GM19023 (cell line): ENCODE data around the gene HSDL1.
A peak's percentile ranks its signal among the peaks of the same experiment; 100 is the strongest.
"Not testable (repeated sequence)": the region's sequence is repeated elsewhere in the genome, so short reads cannot be mapped to it uniquely, and the experiment has no call there.

Source experiments
- ATAC-seq: cut with Tn5 transposase; IDR thresholded peaks from one replicate; pipeline ENCODE4 v1.9.1; 2021; ENCODE audit warnings: mild to moderate bottlenecking, moderate library complexity; ENCODE audit not compliant: unreplicated experiment

HSDL1 gene

GRCh38 chr16:84139628-84140258 lies 5.2 kb downstream of the HSDL1 start:
- no peak for ATAC-seq

GRCh38 chr16:84138824-84139627 lies 6.0 kb downstream of the HSDL1 start:
- peak; percentile 90 for ATAC-seq

DNA sequence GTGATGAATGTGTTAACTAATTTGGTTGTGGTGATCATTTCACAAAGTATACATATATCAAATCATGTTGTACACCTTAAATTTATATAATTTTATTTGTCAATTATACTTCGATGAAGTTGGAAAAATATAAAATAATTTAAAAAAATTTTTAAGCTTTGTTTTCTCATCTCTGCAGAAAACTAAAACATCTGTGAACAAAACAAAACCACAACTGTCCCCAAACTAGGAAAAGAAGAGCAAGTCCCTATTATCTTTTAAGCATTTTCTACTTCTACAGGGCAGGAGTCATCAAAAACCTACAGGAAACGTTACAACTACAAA lies 6.5 kb downstream of the HSDL1 start:
- ATAC-seq, result no peak

GRCh38 chr16:84137769-84138357 lies 7.1 kb downstream of the HSDL1 start:
- ATAC-seq, result no peak

DNA sequence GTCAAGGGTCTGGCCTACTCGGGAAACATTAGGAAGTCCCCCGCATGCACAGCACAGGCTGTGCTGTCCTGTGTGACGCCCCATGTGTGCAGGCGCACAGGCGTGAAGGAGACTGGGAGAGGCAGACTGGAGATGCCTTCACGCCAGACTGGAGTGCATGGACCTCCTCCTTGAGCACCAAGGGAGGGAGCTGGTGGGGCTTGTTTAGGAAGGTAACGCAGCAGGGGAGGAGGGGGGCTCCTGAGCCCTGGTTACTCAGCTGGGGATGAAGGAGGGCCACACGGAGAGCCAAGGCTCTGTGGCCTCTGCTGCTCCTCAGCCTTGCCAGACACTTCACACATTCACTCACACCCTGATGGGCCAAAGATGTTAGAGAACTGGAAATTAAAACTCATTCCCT lies 7.7 kb downstream of the HSDL1 start:
- ATAC-seq, result no peak

DNA sequence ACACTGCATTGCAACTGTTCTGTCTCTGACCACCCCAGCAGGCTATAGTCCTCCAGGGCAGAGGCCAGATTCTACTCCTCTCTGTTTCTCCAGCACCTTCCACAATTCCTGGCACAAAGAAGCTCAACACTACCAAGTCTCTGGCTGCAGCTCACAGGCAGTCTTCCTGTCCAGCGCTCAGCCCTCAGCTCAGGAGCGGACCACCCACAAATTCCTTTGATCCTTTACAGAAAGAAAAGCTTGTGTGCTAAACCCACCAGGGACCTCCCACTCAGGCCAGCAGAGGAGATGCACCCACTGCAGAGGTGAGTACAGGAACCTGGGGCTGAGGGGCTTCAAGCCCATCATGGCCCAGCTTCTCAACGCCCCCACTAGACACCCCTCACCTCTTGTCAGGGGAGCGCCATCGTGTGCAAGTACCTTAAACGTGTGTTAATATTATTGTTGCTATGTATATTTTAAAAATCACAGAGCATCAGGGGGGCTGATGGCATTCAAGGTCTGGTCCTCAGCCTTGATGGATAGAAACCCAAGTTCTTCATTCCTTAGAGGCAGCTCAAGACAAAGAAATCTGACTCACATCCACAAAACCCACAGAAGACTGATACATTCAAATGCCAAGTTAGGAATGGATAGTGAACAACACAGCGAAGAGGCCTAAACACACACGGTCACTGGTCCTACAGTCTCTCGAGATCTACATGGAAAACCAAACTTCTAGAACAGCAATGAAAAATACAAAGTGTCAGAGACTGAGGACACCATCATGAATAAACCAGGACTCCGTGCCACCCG lies 8.4 kb downstream of the HSDL1 start:
- no peak for ATAC-seq

GRCh38 chr16:84132527-84133285 lies 12.3 kb downstream of the HSDL1 start:
- ATAC-seq, result no peak

- no peak for ATAC-seq
Observed at GRCh38 chr16:84131117-84131516, 13.9 kb downstream of the HSDL1 start.

DNA sequence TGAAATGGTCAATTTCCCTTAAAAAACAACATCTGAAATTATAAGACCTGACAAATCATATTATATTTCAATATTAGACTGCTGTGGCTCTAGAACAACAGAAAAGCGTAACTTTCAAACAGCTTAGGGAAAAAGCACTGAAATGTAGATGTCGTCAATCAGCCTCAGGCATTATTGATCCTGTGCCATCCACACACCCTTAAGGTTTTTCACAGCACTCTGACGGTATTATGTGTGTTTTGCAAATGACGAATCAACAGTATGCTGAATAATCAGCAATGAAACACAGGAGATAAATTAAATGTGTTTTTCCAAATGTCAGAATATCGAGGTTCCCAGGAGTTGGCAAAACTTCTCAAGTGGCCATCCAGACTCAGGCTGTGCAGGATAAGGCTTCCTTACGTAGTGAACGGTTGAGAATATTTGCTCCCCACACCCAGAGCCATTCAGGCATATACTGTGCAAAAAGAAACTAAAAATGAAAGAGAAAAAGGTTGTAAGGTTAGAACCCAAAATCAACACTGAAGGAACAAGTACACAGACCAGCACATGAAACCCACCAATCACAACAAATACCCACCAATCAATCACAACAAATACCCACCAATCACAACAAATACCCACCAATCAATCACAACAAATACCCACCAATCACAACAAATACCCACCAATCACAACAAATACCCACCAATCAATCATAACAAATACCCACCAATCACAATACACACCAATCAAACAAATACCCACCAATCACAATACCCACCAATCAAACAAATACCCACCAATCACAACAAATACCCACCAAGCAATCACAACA lies 20.5 kb downstream of the HSDL1 start:
- ATAC-seq, result no peak

DNA sequence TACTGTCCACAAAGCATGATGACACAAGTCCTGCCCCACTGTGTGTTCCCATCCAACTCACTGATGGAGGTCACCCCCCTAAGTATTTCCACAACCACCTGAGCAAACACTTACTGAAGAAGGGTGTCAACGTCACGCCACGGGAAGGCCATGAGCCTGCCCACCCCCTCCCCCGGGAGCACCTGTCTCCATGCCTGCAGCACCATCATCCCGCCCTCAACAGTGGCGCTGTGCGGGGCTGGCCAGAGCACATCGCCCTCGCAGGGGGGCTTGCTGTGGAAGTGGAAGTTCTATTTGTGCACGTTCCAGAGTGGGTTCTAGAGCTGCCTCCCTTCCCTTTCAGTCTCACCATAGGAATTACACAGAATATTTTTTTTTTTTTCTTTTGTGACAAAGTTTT lies 24.0 kb downstream of the HSDL1 start:
- ATAC-seq, result no peak

- no peak for ATAC-seq
Observed at GRCh38 chr16:84120023-84120422, 25.0 kb downstream of the HSDL1 start.

GRCh38 chr16:84119368-84119767 lies 25.6 kb downstream of the HSDL1 start:
- ATAC-seq, result no peak

GRCh38 chr16:84118315-84118714 lies 26.7 kb downstream of the HSDL1 start:
- not testable (repeated sequence) for ATAC-seq

GRCh38 chr16:84117494-84117843 lies 27.5 kb downstream of the HSDL1 start:
- no peak for ATAC-seq

DNA sequence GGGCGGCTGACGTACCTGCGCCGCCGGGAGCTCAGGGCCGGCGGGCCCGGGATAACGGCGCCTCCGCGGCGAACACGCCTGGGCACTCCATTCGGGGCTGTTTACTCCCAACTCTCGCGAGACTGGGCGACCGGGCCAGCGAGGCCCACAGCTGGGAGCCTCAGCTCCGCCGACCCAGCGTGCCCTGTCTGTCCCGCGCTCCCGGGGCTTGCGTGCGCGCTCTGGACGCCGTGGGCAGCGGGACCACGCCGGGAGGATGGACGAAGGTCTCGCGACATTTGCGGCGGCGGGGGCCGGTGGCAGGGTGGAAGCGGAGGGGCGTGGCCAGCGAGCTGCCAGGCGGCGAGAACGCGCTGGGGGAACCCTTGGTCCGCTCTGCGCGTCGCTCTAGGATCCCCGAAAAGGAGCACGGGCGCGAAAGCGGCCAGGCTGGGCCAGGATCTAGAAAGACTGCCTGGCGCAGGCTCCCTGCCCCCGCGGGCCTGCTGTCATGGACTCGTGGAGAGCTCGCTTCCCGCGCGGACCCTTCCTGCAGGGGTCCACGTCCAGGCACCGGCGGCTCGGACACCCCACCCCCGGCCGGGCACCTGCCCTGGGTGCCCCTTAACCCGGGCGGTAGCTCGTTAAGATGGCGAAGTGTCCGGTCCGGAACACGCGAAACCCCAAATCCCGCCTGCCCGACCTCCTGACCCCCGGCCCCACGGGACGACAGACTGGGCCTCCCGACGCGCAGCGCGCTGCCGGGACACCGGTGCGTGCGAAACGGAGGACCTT lies 28.1 kb downstream of the HSDL1 start, which contains the start of gene MBTPS1:
Gene MBTPS1 (minus strand): TSS at position 223 of the 774 bp plus-strand sequence. CDS start 15,159 bp downstream, outside the sequence.
- ATAC-seq, result peak; percentile 93

GRCh38 chr16:84115919-84116719 lies 28.9 kb downstream of the HSDL1 start:
- ATAC-seq, result peak; percentile 33

DNA sequence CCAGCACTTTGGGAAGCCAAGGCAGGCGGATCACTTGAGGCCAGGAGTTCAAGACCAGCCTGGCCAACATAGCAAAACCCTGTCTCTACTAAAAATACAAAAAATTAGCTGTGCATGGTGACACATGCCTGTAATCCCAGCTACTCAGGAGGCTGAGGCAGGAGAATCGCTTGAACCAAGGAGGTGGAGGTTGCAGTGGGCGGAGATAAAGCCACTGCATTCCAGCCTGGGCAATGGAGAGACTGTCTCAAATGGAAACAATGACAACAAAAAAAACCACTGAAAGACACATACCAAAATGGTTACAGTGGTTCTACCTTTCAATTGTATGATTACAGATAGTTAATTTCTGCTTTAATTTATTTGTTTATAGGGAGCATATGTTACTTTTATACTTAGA lies 33.0 kb downstream of the HSDL1 start:
- not testable (repeated sequence) for ATAC-seq

DNA sequence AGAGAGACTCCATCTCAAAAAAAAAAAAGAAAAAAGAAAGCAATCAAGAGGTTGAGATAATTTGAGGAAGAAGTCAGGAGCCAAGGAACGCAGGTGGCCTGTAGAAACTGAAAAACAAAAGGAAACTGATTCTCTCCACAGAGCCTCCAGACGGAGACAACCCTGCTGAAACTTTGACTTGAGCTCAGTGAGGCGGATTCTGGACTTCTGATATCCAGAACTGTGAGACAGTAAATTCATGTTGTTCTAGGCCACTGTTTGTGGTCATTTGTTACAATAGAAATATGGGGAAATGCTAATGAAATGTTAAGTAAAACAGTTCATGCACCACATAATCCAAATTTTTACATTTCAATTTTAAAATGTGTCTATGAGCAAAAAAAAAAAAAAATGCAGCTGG lies 33.5 kb downstream of the HSDL1 start:
- ATAC-seq, result no peak
